HepG2 (cell line): ENCODE data around the gene ASAP2. TPM values are rescaled to one million over a fixed set of nuclear protein-coding genes. Genes with fewer than 3 reads are reported as not detected.

Source experiments
- ATF7 ChIP-seq, 2 experiments: fragments of 450-650 bp in 1 of 2; sonication (generic) in 1 of 2; formaldehyde crosslinking in 1 of 2; IDR thresholded peaks; 2 replicates each; pipeline versions ENCODE4 v1.4.0 to v1.6.1; 2016 to 2020; ENCODE audit warnings: antibody characterized with exemption in 1 of 2, mild to moderate bottlenecking in 1 of 2, missing genetic modification reagents in 1 of 2
- CREM ChIP-seq, 2 experiments: sonication (generic) in 1 of 2; formaldehyde crosslinking in 1 of 2; IDR thresholded peaks; 2 replicates each; pipeline versions ENCODE4 v1.4.0 to v1.6.1; 2016 to 2020; ENCODE audit warnings: antibody characterized with exemption in 1 of 2, mild to moderate bottlenecking in 1 of 2, missing genetic modification reagents in 1 of 2
- DMAP1 ChIP-seq: IDR thresholded peaks from 2 replicates; pipeline ENCODE4 v1.6.1; 2016
- FOSL2 ChIP-seq: sonication (generic); formaldehyde crosslinking; IDR thresholded peaks from 2 replicates; pipeline ENCODE4 v1.4.0; 2020; ENCODE audit warnings: missing genetic modification reagents
- HNRNPUL1 ChIP-seq: fragments of 200-400 bp; formaldehyde crosslinking; IDR thresholded peaks from 2 replicates; pipeline ENCODE4 v1.6.1; 2017; ENCODE audit warnings: low read depth, mild to moderate bottlenecking, low read length, moderate library complexity
- HOXA5 ChIP-seq: sonication (generic); formaldehyde crosslinking; IDR thresholded peaks from 2 replicates; pipeline ENCODE4 v1.4.0; 2020; ENCODE audit warnings: missing genetic modification reagents
- RFXAP ChIP-seq: sonication (generic); formaldehyde crosslinking; IDR thresholded peaks from 2 replicates; pipeline ENCODE4 v1.4.0; 2020; ENCODE audit warnings: missing genetic modification reagents, borderline replicate concordance
- SALL1 ChIP-seq: sonication (generic); formaldehyde crosslinking; IDR thresholded peaks from 2 replicates; pipeline ENCODE4 v1.8.0; 2022; ENCODE audit warnings: mild to moderate bottlenecking, missing genetic modification reagents
- SIX4 ChIP-seq: sonication (generic); formaldehyde crosslinking; IDR thresholded peaks from 2 replicates; pipeline ENCODE4 v1.4.0; 2020; ENCODE audit warnings: missing genetic modification reagents
- SOX5 ChIP-seq: IDR thresholded peaks from 2 replicates; pipeline ENCODE4 v1.6.1; 2016; ENCODE audit warnings: borderline replicate concordance
- TARDBP ChIP-seq: sonication (generic); formaldehyde crosslinking; IDR thresholded peaks from 2 replicates; pipeline ENCODE4 v1.8.0; 2022; ENCODE audit warnings: mild to moderate bottlenecking, missing genetic modification reagents
- TP53 ChIP-seq: sonication (generic); formaldehyde crosslinking; conservative IDR thresholded peaks from 2 replicates; pipeline ENCODE4 v1.4.0; 2020; ENCODE audit warnings: missing genetic modification reagents
- ZFX ChIP-seq: sonication (generic); formaldehyde crosslinking; IDR thresholded peaks from 2 replicates; pipeline ENCODE4 v1.4.0; 2020; ENCODE audit warnings: mild to moderate bottlenecking, low read depth, missing genetic modification reagents, moderate library complexity
- ZNF615 ChIP-seq: sonication (generic); formaldehyde crosslinking; IDR thresholded peaks from 2 replicates; pipeline ENCODE4 v1.5.0; 2020; ENCODE audit warnings: mild to moderate bottlenecking, missing genetic modification reagents, borderline replicate concordance
- ZNF747 ChIP-seq: sonication (generic); formaldehyde crosslinking; IDR thresholded peaks from 2 replicates; pipeline ENCODE4 v1.8.1; 2023; ENCODE audit warnings: missing genetic modification reagents, mild to moderate bottlenecking, borderline replicate concordance
- ZSCAN9 ChIP-seq: IDR thresholded peaks from 2 replicates; pipeline ENCODE4 v1.6.1; 2016; ENCODE audit warnings: borderline replicate concordance
- polyA plus RNA-seq, 8 experiments: library from polyadenylated mRNA; depleted of rRNA in 3 of 8; stranded (reverse) in 7 of 8; unstranded in 1 of 8; fragments of >200 nt; fragmentation: Illumina TruSeq in 4 of 8; extraction: Trizol in 4 of 8; gene quantifications; 2 replicates each; pipeline versions ENCODE4 v1.2.1 to v1.2.3, GENCODE V29; 2011 to 2016; ENCODE audit warnings: low read depth in 4 of 8, missing spikeins in 1 of 8, mixed read lengths in 1 of 8; ENCODE audit not compliant: insufficient read depth in 1 of 8
- total RNA-seq, 5 experiments: library from RNA; depleted of rRNA; stranded (reverse); fragments of >200 nt; fragmentation: Illumina TruSeq; extraction: Trizol; gene quantifications; 2 replicates each; pipeline ENCODE4 v1.2.3, GENCODE V29; 2016; ENCODE audit warnings: low read depth in 1 of 5
- TF ChIP-seq, protein P1 (sequence below): sonication (generic); formaldehyde crosslinking; IDR thresholded peaks from 2 replicates; pipeline ENCODE4 v1.5.1; 2020; ENCODE audit warnings: mild to moderate bottlenecking, missing genetic modification reagents
- TF ChIP-seq, protein P2 (sequence below): sonication (generic); formaldehyde crosslinking; IDR thresholded peaks from 2 replicates; pipeline ENCODE4; 2020; ENCODE audit warnings: missing genetic modification reagents, mild to moderate bottlenecking, borderline replicate concordance
- TF ChIP-seq, protein P3 (sequence below): sonication (generic); formaldehyde crosslinking; IDR thresholded peaks from 2 replicates; pipeline ENCODE4 v1.4.0; 2020; ENCODE audit warnings: low read depth, missing genetic modification reagents

The ASAP2 gene
- total and polyA plus RNA-seq, 2 of the 13 experiments (the other 11 are each of a cell fraction or from before 2014, with no cell fraction given), result 7.3 to 22.3 TPM

DNA sequence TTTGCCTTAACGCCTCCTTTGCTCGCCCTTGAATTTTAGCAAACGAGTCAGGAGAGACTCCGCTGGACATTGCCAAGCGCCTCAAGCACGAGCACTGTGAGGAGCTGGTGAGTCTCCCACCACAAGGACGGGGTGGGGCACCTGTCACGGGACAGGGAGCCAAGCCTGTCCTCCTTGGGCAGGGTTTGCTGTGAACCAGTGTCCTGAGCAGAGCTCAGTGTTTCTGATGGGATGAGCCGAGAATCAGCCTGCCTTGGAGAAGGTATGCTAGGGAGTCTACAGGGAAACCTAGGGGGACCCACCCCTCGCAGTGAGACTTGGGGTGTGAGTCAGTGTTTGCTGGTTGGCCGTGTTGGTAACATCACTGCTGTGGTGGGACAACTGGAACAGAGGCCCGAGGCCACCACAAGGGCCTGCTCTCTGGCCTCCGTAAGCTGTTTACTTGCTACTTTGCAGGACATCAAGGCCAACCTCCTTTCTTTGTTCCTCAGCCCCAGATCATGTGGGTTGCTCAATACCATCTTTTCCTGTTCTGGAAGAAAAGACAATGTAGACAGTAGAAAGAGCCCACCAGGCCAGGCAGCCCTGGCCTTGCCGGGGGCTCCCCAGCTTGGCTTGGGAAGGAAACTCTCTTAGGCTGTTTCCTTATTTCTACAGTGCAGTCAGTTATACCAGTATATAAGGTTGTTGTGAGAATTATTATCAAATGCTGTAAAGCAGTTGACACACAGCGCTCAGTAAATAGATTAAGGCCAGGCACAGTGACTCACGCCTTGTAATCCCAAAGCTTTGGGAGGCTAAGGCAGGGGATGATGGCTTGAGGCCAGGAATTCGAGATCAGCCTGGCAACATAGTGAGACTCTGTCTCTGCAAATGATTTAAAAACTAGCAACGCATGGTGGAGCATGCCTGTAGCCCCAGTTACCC is 174.4 kb downstream of the ASAP2 start (continued):
- peak; percentile 55; the same call in 1 of the 2 replicates for TF ChIP-seq RFXAP (CRISPR knock-in tag)
- TF ChIP-seq, protein P1, sequence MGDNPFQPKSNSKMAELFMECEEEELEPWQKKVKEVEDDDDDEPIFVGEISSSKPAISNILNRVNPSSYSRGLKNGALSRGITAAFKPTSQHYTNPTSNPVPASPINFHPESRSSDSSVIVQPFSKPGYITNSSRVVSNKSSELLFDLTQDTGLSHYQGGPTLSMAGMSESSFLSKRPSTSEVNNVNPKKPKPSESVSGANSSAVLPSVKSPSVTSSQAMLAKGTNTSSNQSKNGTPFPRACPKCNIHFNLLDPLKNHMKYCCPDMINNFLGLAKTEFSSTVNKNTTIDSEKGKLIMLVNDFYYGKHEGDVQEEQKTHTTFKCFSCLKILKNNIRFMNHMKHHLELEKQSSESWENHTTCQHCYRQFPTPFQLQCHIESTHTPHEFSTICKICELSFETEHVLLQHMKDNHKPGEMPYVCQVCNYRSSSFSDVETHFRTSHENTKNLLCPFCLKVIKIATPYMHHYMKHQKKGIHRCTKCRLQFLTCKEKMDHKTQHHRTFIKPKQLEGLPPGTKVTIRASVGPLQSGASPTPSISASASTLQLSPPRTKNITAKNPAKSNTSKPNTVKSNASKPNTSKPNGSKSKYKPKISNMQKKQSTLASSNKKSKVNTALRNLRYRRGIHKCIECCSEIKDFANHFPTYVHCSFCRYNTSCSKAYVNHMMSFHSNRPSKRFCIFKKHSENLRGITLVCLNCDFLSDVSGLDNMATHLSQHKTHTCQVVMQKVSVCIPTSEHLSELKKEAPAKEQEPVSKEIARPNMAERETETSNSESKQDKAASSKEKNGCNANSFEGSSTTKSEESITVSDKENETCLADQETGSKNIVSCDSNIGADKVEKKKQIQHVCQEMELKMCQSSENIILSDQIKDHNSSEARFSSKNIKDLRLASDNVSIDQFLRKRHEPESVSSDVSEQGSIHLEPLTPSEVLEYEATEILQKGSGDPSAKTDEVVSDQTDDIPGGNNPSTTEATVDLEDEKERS, result 0 out of 2 replicates have a peak, but pooled peaks have one; percentile 31
- no peak for TF ChIP-seq ATF7 (IDR thresholded peaks at IDR 0.05)
- TF ChIP-seq ATF7 (CRISPR knock-in tag; IDR thresholded peaks at IDR 0.05), result no peak
- peak; percentile 92 for TF ChIP-seq FOSL2 (CRISPR knock-in tag)
- TF ChIP-seq SOX5 (CRISPR knock-in tag), result peak; percentile 94
- TF ChIP-seq, protein P2, sequence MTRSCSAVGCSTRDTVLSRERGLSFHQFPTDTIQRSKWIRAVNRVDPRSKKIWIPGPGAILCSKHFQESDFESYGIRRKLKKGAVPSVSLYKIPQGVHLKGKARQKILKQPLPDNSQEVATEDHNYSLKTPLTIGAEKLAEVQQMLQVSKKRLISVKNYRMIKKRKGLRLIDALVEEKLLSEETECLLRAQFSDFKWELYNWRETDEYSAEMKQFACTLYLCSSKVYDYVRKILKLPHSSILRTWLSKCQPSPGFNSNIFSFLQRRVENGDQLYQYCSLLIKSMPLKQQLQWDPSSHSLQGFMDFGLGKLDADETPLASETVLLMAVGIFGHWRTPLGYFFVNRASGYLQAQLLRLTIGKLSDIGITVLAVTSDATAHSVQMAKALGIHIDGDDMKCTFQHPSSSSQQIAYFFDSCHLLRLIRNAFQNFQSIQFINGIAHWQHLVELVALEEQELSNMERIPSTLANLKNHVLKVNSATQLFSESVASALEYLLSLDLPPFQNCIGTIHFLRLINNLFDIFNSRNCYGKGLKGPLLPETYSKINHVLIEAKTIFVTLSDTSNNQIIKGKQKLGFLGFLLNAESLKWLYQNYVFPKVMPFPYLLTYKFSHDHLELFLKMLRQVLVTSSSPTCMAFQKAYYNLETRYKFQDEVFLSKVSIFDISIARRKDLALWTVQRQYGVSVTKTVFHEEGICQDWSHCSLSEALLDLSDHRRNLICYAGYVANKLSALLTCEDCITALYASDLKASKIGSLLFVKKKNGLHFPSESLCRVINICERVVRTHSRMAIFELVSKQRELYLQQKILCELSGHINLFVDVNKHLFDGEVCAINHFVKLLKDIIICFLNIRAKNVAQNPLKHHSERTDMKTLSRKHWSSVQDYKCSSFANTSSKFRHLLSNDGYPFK (CRISPR knock-in tag), result peak; percentile 72; the same call in 1 of the 2 replicates
- TF ChIP-seq, protein P3, sequence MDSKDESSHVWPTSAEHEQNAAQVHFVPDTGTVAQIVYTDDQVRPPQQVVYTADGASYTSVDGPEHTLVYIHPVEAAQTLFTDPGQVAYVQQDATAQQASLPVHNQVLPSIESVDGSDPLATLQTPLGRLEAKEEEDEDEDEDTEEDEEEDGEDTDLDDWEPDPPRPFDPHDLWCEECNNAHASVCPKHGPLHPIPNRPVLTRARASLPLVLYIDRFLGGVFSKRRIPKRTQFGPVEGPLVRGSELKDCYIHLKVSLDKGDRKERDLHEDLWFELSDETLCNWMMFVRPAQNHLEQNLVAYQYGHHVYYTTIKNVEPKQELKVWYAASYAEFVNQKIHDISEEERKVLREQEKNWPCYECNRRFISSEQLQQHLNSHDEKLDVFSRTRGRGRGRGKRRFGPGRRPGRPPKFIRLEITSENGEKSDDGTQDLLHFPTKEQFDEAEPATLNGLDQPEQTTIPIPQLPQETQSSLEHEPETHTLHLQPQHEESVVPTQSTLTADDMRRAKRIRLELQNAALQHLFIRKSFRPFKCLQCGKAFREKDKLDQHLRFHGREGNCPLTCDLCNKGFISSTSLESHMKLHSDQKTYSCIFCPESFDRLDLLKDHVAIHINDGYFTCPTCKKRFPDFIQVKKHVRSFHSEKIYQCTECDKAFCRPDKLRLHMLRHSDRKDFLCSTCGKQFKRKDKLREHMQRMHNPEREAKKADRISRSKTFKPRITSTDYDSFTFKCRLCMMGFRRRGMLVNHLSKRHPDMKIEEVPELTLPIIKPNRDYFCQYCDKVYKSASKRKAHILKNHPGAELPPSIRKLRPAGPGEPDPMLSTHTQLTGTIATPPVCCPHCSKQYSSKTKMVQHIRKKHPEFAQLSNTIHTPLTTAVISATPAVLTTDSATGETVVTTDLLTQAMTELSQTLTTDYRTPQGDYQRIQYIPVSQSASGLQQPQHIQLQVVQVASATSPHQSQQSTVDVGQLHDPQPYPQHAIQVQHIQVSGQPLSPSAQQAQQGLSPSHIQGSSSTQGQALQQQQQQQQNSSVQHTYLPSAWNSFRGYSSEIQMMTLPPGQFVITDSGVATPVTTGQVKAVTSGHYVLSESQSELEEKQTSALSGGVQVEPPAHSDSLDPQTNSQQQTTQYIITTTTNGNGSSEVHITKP (CRISPR knock-in tag), result peak; percentile 13
- TF ChIP-seq HNRNPUL1, result no peak
- TF ChIP-seq HOXA5 (CRISPR knock-in tag), result 0 out of 2 replicates have a peak, but pooled peaks have one; percentile 54
- no peak for TF ChIP-seq SIX4 (CRISPR knock-in tag)
- peak; percentile 20; the same call in 1 of the 2 replicates for TF ChIP-seq TARDBP (CRISPR knock-in tag)
- TF ChIP-seq CREM (IDR thresholded peaks at IDR 0.05), result peak; percentile 62
- no peak for TF ChIP-seq CREM (CRISPR knock-in tag; IDR thresholded peaks at IDR 0.05)
- no peak for TF ChIP-seq DMAP1 (CRISPR knock-in tag)
- TF ChIP-seq TP53 (CRISPR knock-in tag), result 0 out of 2 replicates have a peak, but pooled peaks have one; percentile 63
- TF ChIP-seq ZNF615 (CRISPR knock-in tag), result no peak
- TF ChIP-seq ZNF747, result no peak; the same call in 1 of the 2 replicates
- TF ChIP-seq ZSCAN9 (CRISPR knock-in tag), result 0 out of 2 replicates have a peak, but pooled peaks have one; percentile 29
- peak; percentile 83 for TF ChIP-seq ZFX (CRISPR knock-in tag)
- peak; percentile 71 for TF ChIP-seq SALL1
